Prostate gland (tissue), 2 donors: ENCODE data around the gene DBH. TPM values are rescaled to one million over a fixed set of nuclear protein-coding genes. Genes with fewer than 3 reads are reported as not detected.
"Not testable (repeated sequence)": the region's sequence is repeated elsewhere in the genome, so short reads cannot be mapped to it uniquely, and the experiment has no call there.

Source experiments
- DNase-seq: peaks from one replicate; pipeline ENCODE4 v3.0.0-alpha.2; 2019; ENCODE audit warnings: low spot score
- H3K27ac ChIP-seq, 2 donors: fragments of 200-600 bp; sonication (generic); 2 replicates each; pipeline ENCODE4 v1.5.1; 2017 to 2019
- H3K27me3 ChIP-seq: fragments of 200-600 bp; sonication (generic); replicated peaks from 2 replicates; pipeline ENCODE4 v1.5.1; 2019; ENCODE audit not compliant: insufficient read depth
- H3K36me3 ChIP-seq, 2 donors: fragments of 200-600 bp; sonication (generic); 1 replicate in 1 of 2; 2 replicates in 1 of 2; pipeline versions ENCODE4 v1.5.1 to v1.8.1; 2017 to 2019
- H3K4me1 ChIP-seq: fragments of 200-600 bp; sonication (generic); replicated peaks from 2 replicates; pipeline ENCODE4 v1.5.1; 2019
- H3K4me3 ChIP-seq, 2 donors: fragments of 200-600 bp; sonication (generic); 2 replicates each; pipeline ENCODE4 v1.5.1; 2017 to 2019
- H3K9me3 ChIP-seq: fragments of 200-600 bp; sonication (generic); 2 replicates; pipeline ENCODE4 v1.5.1; 2017
- CTCF ChIP-seq, 4 experiments: fragments of 200-600 bp in 2 of 4; fragments of 450-650 bp in 2 of 4; sonication (generic) in 2 of 4; IDR thresholded peaks; 1 replicate in 3 of 4; 2 replicates in 1 of 4; pipeline ENCODE4 v1.5.1; 2016 to 2019; ENCODE audit warnings: antibody characterized with exemption in 4 of 4, mild to moderate bottlenecking in 2 of 4, moderate library complexity in 2 of 4
- POLR2A ChIP-seq: fragments of 450-650 bp; IDR thresholded peaks from one replicate; pipeline ENCODE4 v1.6.1; 2016; ENCODE audit warnings: antibody characterized with exemption, mild to moderate bottlenecking
- POLR2AphosphoS5 ChIP-seq: sonication (generic); formaldehyde crosslinking; IDR thresholded peaks from one replicate; pipeline ENCODE4 v1.6.1; 2017; ENCODE audit warnings: antibody characterized with exemption
- WGBS: methylation state at CpG from one replicate; pipeline ENCODE4 v1.1.5; 2018; 5-methylcytosine and 5-hydroxymethylcytosine counted together
- intact Hi-C: fragments of 100-400 bp; cut with DNase I; formaldehyde crosslinking; loops from one replicate; pipeline ENCODE4 v1.14.2; 2022
- total RNA-seq, 2 donors: library from RNA; depleted of rRNA; stranded (reverse); fragments of >200 nt; gene quantifications; one replicate each; pipeline ENCODE4 v1.1.0, GENCODE V29; 2016

Gene DBH
- total RNA-seq, 2 donors from 2014 or later = not detected

- Histone ChIP-seq H3K27me3 (no peaks in the 10 kb centered on the region), H3K4me3 (no peak overlapping the region), H3K4me1 (no peaks in the 10 kb centered on the region), H3K36me3 (no peaks in the 10 kb centered on the region), H3K9me3 (no peaks in the 10 kb centered on the region), H3K27ac (no peak overlapping the region)
- intact Hi-C loops = no loop called here
- 94% methylated on average over 17 of the region's 17 CpGs for WGBS
- no peak for DNase-seq
- TF ChIP-seq POLR2AphosphoS5 (no peak), POLR2A (no peak), CTCF (IDR thresholded peaks at IDR 0.05) (no peak)
These were observed 34.3 kb downstream of the DBH start for GRCh38 chr9:133670466-133670865.

DNA sequence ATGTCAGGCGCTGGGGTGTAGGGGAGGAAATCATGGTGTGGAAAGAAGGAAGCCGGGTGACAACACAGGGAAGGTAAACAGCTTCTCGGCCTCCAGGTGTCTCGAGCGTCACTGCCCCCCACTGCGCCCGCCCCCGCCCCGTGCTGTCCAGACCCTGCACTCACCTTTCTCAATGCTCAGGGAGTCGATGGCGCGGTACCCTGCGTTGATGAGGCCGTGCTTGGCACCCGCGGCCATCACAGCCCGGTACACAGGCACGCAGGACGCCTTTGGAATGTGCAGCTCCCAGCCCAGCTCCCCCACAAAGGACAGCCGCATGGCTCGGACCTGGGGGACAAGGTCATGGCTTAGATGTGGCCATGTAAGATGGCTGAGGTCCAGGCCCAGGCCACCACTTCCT lies 35.2 kb downstream of the DBH start:
- no peaks in the 10 kb centered on the region for H3K4me1 ChIP-seq
- H3K36me3 ChIP-seq = no peaks in the 10 kb centered on the region
- no peak overlapping the region for H3K4me3 ChIP-seq
- 96% methylated on average over 21 of the region's 21 CpGs for WGBS
- intact Hi-C loops = no loop called here
- H3K27me3 ChIP-seq = no peaks in the 10 kb centered on the region
- H3K9me3 ChIP-seq = no peaks in the 10 kb centered on the region
- TF ChIP-seq POLR2AphosphoS5 = no peak
- no peak for TF ChIP-seq POLR2A
- TF ChIP-seq CTCF (IDR thresholded peaks at IDR 0.05) = no peak
- no peak overlapping the region for H3K27ac ChIP-seq
- DNase-seq = no peak

DNA sequence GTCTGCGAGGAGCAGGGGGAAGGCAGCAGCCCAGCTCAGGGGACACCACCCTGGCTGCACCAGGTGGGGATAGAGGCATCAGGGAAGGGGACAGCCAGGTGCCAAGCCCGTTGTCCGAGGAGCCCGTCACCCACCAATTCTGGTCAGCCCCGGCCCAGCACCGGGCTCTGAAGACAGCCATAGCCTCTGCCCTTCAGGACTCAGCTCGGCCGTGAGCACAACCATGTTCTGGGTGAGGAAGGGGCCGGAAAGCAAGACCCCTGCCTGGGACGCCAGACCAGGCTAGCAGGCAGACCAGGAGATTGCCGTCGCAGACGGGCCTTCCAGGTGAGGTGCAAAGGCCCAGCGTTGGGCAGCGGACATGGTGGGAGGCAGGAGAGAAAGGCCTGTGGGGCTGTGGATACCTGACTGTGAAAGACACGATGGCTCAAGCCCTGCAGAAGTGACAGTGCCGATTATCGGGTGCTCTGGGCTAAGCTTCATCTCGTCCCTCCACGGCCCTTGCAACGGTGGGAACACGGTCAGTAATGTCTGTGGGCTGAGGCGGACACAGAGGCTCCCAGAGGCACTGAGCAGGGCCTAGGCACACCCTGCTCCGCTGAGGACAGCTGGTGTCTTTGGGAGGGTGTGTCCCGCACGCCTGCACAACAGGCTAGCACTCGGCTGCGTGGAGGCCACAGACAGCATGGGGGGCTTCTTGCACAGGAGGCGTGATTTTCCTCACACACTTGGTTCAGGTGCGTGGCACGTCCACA lies 36.5 kb downstream of the DBH start:
- TF ChIP-seq POLR2AphosphoS5 = no peak
- TF ChIP-seq CTCF (IDR thresholded peaks at IDR 0.05) = no peak
- TF ChIP-seq POLR2A = no peak
- Histone ChIP-seq H3K27me3 (no peaks in the 10 kb centered on the region), H3K9me3 (no peaks in the 10 kb centered on the region), H3K4me3 (no peak overlapping the region), H3K36me3 (no peaks in the 10 kb centered on the region), H3K4me1 (no peaks in the 10 kb centered on the region), H3K27ac (no peak overlapping the region)
- DNase-seq = no peak
- intact Hi-C loops = no loop called here
- 94% methylated on average over 31 of the region's 31 CpGs for WGBS

- Histone ChIP-seq H3K36me3 (no peaks in the 10 kb centered on the region), H3K27ac (no peak overlapping the region), H3K4me1 (no peaks in the 10 kb centered on the region), H3K4me3 (no peak overlapping the region), H3K9me3 (no peaks in the 10 kb centered on the region), H3K27me3 (no peaks in the 10 kb centered on the region)
- TF ChIP-seq POLR2A (no peak), POLR2AphosphoS5 (no peak), CTCF (IDR thresholded peaks at IDR 0.05) (no peak)
- WGBS = 93% methylated on average over 9 of the region's 9 CpGs
- DNase-seq = no peak
- intact Hi-C loops = no loop called here
These were observed 37.1 kb downstream of the DBH start for GRCh38 chr9:133673258-133673655.

- DNase-seq = no peak
- no peaks in the 10 kb centered on the region for H3K36me3 ChIP-seq
- no peaks in the 10 kb centered on the region for H3K4me1 ChIP-seq
- H3K27ac ChIP-seq = no peak overlapping the region
- TF ChIP-seq CTCF (IDR thresholded peaks at IDR 0.05) = no peak
- TF ChIP-seq POLR2AphosphoS5 = no peak
- TF ChIP-seq POLR2A = no peak
- H3K9me3 ChIP-seq = no peaks in the 10 kb centered on the region
- intact Hi-C loops = no loop called here
- 92% methylated on average over 14 of the region's 14 CpGs for WGBS
- no peaks in the 10 kb centered on the region for H3K27me3 ChIP-seq
- H3K4me3 ChIP-seq = no peak overlapping the region
These were observed 37.9 kb downstream of the DBH start for GRCh38 chr9:133674091-133674490.

DNA sequence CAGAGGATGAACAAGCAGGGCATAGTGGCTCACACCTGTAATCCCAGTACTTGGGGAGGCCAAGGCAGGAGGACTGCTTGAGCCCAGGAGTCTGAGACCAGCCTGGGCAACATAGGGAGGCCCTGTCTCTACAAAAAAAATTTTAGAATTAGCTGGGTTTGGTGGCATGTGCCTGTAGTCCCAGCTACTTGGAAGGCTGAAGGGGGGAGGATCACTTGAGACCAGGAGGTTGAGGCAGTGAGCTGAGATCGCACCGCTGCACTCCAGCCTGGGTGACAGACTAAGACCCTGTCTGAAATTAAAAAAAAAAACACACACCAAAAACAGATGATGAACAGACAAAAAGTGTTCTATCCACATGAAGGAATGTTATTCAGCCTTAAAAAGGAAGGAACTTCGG lies 39.6 kb downstream of the DBH start:
- not testable (repeated sequence) for H3K9me3 ChIP-seq
- WGBS = 100% methylated on average over 3 of the region's 3 CpGs

More for the DNA sequence above, 39.6 kb downstream of the DBH start:
- DNase-seq, H3K27ac ChIP-seq, H3K4me1 ChIP-seq, H3K4me3 ChIP-seq, H3K36me3 ChIP-seq, H3K27me3 ChIP-seq, intact Hi-C loops: not testable (repeated sequence)
